ENCODE data around the gene WTIP. TPM values are rescaled to one million over a fixed set of nuclear protein-coding genes. Genes with fewer than 3 reads are reported as not detected.
A peak's percentile ranks its signal among the peaks of the same experiment; 100 is the strongest.

The WTIP gene
- total and polyA plus RNA-seq, 7 donors, result 2.6 to 21.4 (median 2.9) TPM

- no peaks in the 10 kb centered on the region for H3K4me1 ChIP-seq
- TF ChIP-seq CTCF (IDR thresholded peaks at IDR 0.05), result no peak
- no peak overlapping the region for H3K4me3 ChIP-seq
- H3K27ac ChIP-seq, result no peak overlapping the region
- ATAC-seq (no peak), DNase-seq (no peak)
- no peaks in the 10 kb centered on the region for H3K9me3 ChIP-seq
- H3K27me3 ChIP-seq (ENCODE audit: insufficient read depth in 3 of 3, low read length in 2 of 3), result no peaks in the 10 kb centered on the region
- peaks cover 0 to 47% of the 10 kb centered on the region in 2 donors for H3K36me3 ChIP-seq (ENCODE audit: insufficient read depth in 1 of 2, low read depth in 1 of 2)
- WGBS, 3 donors, result 89 to 96% (median 89%) methylated on average over 15 of the region's 15 CpGs
- intact Hi-C loops (cut with DNase I), result no loop called here
Observed at GRCh38 chr19:34497112-34497805, 15.7 kb downstream of the WTIP start.

- ATAC-seq (no peak), DNase-seq (no peak)
- TF ChIP-seq CTCF (IDR thresholded peaks at IDR 0.05), result no peak
- Histone ChIP-seq H3K27me3 (ENCODE audit: insufficient read depth in 3 of 3, low read length in 2 of 3) (no peaks in the 10 kb centered on the region), H3K36me3 (ENCODE audit: insufficient read depth in 1 of 2, low read depth in 1 of 2) (peaks cover 0 to 32% of the 10 kb centered on the region in 2 donors), H3K9me3 (no peaks in the 10 kb centered on the region), H3K4me1 (no peaks in the 10 kb centered on the region), H3K4me3 (no peak overlapping the region), H3K27ac (no peak overlapping the region)
- intact Hi-C loops (cut with DNase I), result no loop called here
- 87 to 89% (median 87%) methylated on average over 13 of the region's 13 CpGs for WGBS, 3 donors
Observed at GRCh38 chr19:34499155-34499834, 17.7 kb downstream of the WTIP start.

GRCh38 chr19:34500656-34501120 lies 19.1 kb downstream of the WTIP start:
- Histone ChIP-seq H3K4me3 (no peak overlapping the region), H3K27me3 (ENCODE audit: insufficient read depth in 3 of 3, low read length in 2 of 3) (no peaks in the 10 kb centered on the region), H3K27ac (no peak overlapping the region), H3K36me3 (ENCODE audit: insufficient read depth in 1 of 2, low read depth in 1 of 2) (peaks cover 0 to 18% of the 10 kb centered on the region in 2 donors), H3K9me3 (no peaks in the 10 kb centered on the region), H3K4me1 (no peaks in the 10 kb centered on the region)
- intact Hi-C loops (cut with DNase I), result loop anchor here in 1 of 2 donors (2.0 kb wide), 1 partner anchor 212 kb away; no protein-coding TSS in a partner anchor
- no peak for ATAC-seq
- TF ChIP-seq CTCF (IDR thresholded peaks at IDR 0.05), result no peak
- DNase-seq, result no peak
- WGBS, 3 donors, result 71 to 77% (median 75%) methylated on average over 24 to 25 of the region's 25 CpGs

GRCh38 chr19:34501339-34502320 lies 20.1 kb downstream of the WTIP start:
- peak; percentile 95 to 97 for DNase-seq
- peaks cover 0 to 13% of the 10 kb centered on the region in 2 donors for H3K36me3 ChIP-seq (ENCODE audit: insufficient read depth in 1 of 2, low read depth in 1 of 2)
- H3K27me3 ChIP-seq (ENCODE audit: insufficient read depth in 3 of 3, low read length in 2 of 3), result no peaks in the 10 kb centered on the region
- intact Hi-C loops (cut with DNase I), result loop anchor here (2.0 kb wide), 1 partner anchor 211 kb away; no protein-coding TSS in a partner anchor
- H3K4me3 ChIP-seq, result no peak overlapping the region
- 32 to 38% (median 34%) methylated on average over 40 of the region's 40 CpGs for WGBS, 3 donors
- peak overlapping the region; percentile 19 for H3K27ac ChIP-seq
- H3K9me3 ChIP-seq, result no peaks in the 10 kb centered on the region
- TF ChIP-seq CTCF (IDR thresholded peaks at IDR 0.05), result peak; percentile 99
- ATAC-seq, result peak; percentile 94 to 97 (median 96)
- H3K4me1 ChIP-seq, result no peaks in the 10 kb centered on the region

Data from psoas muscle (tissue), 8 donors.